Pancreas (tissue), 10 donors: ENCODE measurements around the gene CD81. TPM values are rescaled to one million over a fixed set of nuclear protein-coding genes. Genes with fewer than 3 reads are reported as not detected.
A peak's percentile ranks its signal among the peaks of the same experiment; 100 is the strongest.

ENCODE experiments used
- ATAC-seq, 4 donors: fragments of 200-7000 bp; cut with Tn5 transposase; one replicate each; pipeline versions ENCODE4 v1.8.0 to v1.9.1; 2020; ENCODE audit warnings: mild to moderate bottlenecking in 4 of 4, moderate library complexity in 4 of 4
- DNase-seq, 6 donors: peaks; one replicate each; pipeline ENCODE4 v3.0.0-alpha.2; 2020
- FAIRE-seq: peaks from 2 replicates; lab custom pipeline; 2012; peaks lifted over from hg19 to GRCh38; lab: Jason Lieb, UNC
- H3K27ac ChIP-seq, 4 donors: fragments of 200-600 bp; sonication (generic); 1 replicate in 3 of 4; 2 replicates in 1 of 4; pipeline versions ENCODE4 v1.5.0 to v1.8.0; 2020
- H3K27me3 ChIP-seq, 4 donors: fragments of 200-600 bp; one replicate each; pipeline ENCODE4 v1.8.0; 2021
- H3K36me3 ChIP-seq, 3 donors: fragments of 200-600 bp; sonication (generic) in 1 of 3; one replicate each; pipeline versions ENCODE4 v1.5.0 to v1.8.0; 2020 to 2021
- H3K4me1 ChIP-seq, 3 donors: fragments of 200-600 bp; one replicate each; pipeline ENCODE4 v1.8.0; 2021
- H3K4me3 ChIP-seq, 4 donors: fragments of 200-600 bp; sonication (generic) in 2 of 4; one replicate each; pipeline versions ENCODE4 v1.5.0 to v1.8.0; 2020 to 2021
- H3K9me3 ChIP-seq, 4 donors: fragments of 200-600 bp; one replicate each; pipeline ENCODE4 v1.8.0; 2021
- CTCF ChIP-seq, 4 donors: fragments of 200-600 bp; sonication (generic) in 3 of 4; IDR thresholded peaks; one replicate each; pipeline versions ENCODE4 v1.5.0 to v1.8.0; 2021; ENCODE audit warnings: antibody characterized with exemption in 4 of 4
- WGBS, 2 donors: extraction: QIAGEN DNeasy Blood & Tissue Kit; methylation state at CpG; one replicate each; pipeline ENCODE4 v1.1.7; 2013; 5-methylcytosine and 5-hydroxymethylcytosine counted together
- intact Hi-C, 3 donors: fragments of 100-400 bp; cut with DNase I; formaldehyde crosslinking; loops; one replicate each; pipeline versions ENCODE4 v1.11.1 to v1.14.2; 2022
- polyA plus RNA-seq, 2 donors: library from polyadenylated mRNA; stranded (reverse); fragments of 200-250 nt; gene quantifications; one replicate each; pipeline ENCODE4 v1.2.3, GENCODE V29; 2013
- total RNA-seq, 6 donors: library from RNA; stranded (reverse); fragmentation: NEBNext Ultra II Directional in 4 of 6; extraction: Animal tissue kit (Norgen Biotek cat#: 25700) in 4 of 6; gene quantifications; one replicate each; pipeline versions ENCODE4 v1.2.1 to v1.2.4, GENCODE V29; 2021 to 2023
- donor health status: healthy with polysubstance abuse.
- donor health status: DM: no; HTN: no; CAD: no; lungs with moderate emphysema.
- donor health status: DM: no; HTN: no; CAD: no.
- donor health status: control.
- donor health status: control.
- donor health status: Bipolar disorder and iron deficiency.
- donor health status: DM: yes; HTN: yes; CAD: no.
- donor health status: DM: no; HTN: no; CAD: no.
- donor health status: DM: no; HTN: no; CAD: no.
- donor health status: DM: yes; HTN: yes; CAD: no.

The CD81 gene
- total and polyA plus RNA-seq, 8 donors = 154 to 392 (median 236) TPM

GRCh38 chr11:2386591-2386990, 9.5 kb downstream of the CD81 start:
- no peak for FAIRE-seq
- Histone ChIP-seq H3K4me3 (no peak overlapping the region), H3K4me1 (peaks cover 11 to 38% (median 32%) of the 10 kb centered on the region in 3 donors), H3K36me3 (peaks cover 0 to 6% (median 4%) of the 10 kb centered on the region in 3 donors), H3K27me3 (no peaks in the 10 kb centered on the region), H3K27ac (peak overlapping the region in 2 of 4 donors; percentile 22 to 28), H3K9me3 (no peaks in the 10 kb centered on the region)
- 53 to 56% methylated on average over 9 of the region's 9 CpGs for WGBS, 2 donors
- peak in 1 of 4 donors; percentile 8 for ATAC-seq
- intact Hi-C loops = no loop called here
- DNase-seq = peak in 2 of 6 donors; percentile 28 to 67
- no peak for TF ChIP-seq CTCF (IDR thresholded peaks at IDR 0.05)

GRCh38 chr11:2387266-2387987, 10.3 kb downstream of the CD81 start:
- Histone ChIP-seq H3K9me3 (no peaks in the 10 kb centered on the region), H3K4me1 (peaks cover 11 to 32% (median 31%) of the 10 kb centered on the region in 3 donors), H3K27me3 (no peaks in the 10 kb centered on the region), H3K36me3 (peaks cover 0 to 14% (median 4%) of the 10 kb centered on the region in 3 donors), H3K27ac (peak overlapping the region in 1 of 4 donors; percentile 28), H3K4me3 (no peak overlapping the region)
- peak in 2 of 6 donors; percentile 28 to 69 for DNase-seq
- WGBS, 2 donors = 64 to 69% methylated on average over 14 of the region's 14 CpGs
- no peak for FAIRE-seq
- TF ChIP-seq CTCF (IDR thresholded peaks at IDR 0.05) = no peak
- intact Hi-C loops = no loop called here
- ATAC-seq = peak in 1 of 4 donors; percentile 12

GRCh38 chr11:2388431-2389376, 11.6 kb downstream of the CD81 start:
- Histone ChIP-seq H3K27ac (peak overlapping the region in 1 of 4 donors; percentile 22), H3K9me3 (no peaks in the 10 kb centered on the region), H3K4me1 (peaks cover 11 to 26% (median 19%) of the 10 kb centered on the region in 3 donors), H3K36me3 (peaks cover 0 to 17% (median 7%) of the 10 kb centered on the region in 3 donors), H3K27me3 (no peaks in the 10 kb centered on the region), H3K4me3 (no peak overlapping the region)
- ATAC-seq (no peak), FAIRE-seq (no peak), DNase-seq (peak in 2 of 6 donors; percentile 28 to 67)
- intact Hi-C loops = no loop called here
- TF ChIP-seq CTCF (IDR thresholded peaks at IDR 0.05) = no peak
- 70 to 73% methylated on average over 15 of the region's 15 CpGs for whole genome bisulfite sequencing, 2 donors

- H3K27ac ChIP-seq = peak overlapping the region in 1 of 4 donors; percentile 22
- peaks cover 11 to 26% (median 17%) of the 10 kb centered on the region in 3 donors for H3K4me1 ChIP-seq
- H3K36me3 ChIP-seq = peaks cover 0 to 25% (median 10%) of the 10 kb centered on the region in 3 donors
- H3K4me3 ChIP-seq = no peak overlapping the region
- H3K27me3 ChIP-seq = no peaks in the 10 kb centered on the region
- no peak for TF ChIP-seq CTCF (IDR thresholded peaks at IDR 0.05)
- H3K9me3 ChIP-seq = no peaks in the 10 kb centered on the region
- intact Hi-C loops = no loop called here
- FAIRE-seq (no peak), DNase-seq (peak in 2 of 6 donors; percentile 19 to 74), ATAC-seq (no peak)
- 46 to 50% methylated on average over 14 of the region's 14 CpGs for WGBS, 2 donors
Observed at GRCh38 chr11:2389377-2390026, 12.4 kb downstream of the CD81 start.
